Stimulated activated CD4-positive, alpha-beta T cell treated with anti-CD3 and anti-CD28 coated beads, Interleukin-1b, Interleukin-23, amount 100 ng/mL, for 1 hour (primary cell): Measurements from ENCODE around the gene SOX11.

Experiments
- DNase-seq, 2 donors: peaks; one replicate each; pipeline ENCODE4 v3.0.0-alpha.2; 2020; ENCODE audit warnings: low read depth in 2 of 2

SOX11 gene

DNA sequence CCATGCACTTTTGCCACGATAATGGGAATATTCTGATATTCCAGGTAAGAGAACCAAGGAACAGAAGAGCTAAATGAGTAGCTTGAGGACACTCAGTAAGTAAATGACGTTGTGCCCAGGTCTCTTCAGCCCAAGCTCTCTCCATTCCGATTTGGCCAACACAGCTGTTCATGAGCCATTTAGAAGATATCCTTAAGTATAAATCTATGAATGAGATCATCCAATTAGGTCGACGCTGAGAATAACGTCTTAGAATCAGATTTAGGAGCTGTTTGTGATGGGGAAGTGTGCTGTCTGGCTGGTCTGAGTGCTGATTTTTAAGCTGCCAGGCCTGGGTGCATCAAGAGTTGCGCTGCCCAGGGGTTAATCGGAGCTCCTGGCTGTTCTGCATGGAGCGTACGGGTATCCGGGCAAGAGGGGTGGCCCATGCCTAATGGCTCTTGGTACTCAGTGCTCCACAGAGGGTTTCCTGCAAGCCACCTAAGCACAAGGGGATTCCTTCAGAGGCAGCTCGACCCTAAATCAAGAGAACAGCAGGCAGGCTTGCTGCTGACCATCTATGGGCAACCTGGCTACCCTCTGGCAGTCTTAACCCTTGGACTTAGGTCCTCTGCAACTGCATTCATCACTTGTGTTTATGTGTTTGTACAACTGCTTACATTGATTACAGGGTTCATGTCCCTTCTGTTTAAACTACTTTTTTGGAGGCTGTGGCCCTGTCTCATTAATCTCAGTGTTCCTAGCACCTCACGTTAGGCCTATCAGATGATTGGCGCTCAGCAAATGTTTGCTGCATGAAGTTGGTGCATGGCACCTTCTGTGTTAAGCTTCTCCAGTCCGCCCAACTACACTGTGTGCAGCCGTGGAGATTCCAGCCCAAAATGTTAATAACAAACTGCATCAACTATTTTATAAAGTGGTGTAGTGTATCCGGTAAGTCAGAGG lies 31.9 kb downstream of the SOX11 start:
- no peak for DNase-seq

DNA sequence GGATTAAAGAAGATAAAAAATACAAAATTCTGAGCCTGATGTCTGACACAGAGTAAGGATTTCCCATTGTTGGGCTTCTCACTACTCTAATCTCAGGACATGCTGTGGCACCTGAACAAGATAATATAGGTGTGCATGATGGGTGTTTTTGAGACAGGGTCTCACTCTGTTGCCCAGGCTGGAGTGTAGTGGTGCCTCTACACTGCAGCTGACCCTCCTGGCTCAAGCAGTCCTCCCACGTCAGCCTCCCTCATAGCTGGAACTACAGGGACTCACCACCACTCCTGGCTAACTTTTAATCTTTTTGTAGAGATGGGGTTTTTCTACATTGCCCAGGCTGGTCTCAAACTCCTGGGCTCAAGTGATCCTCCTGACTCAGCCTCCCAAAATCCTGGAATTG lies 32.9 kb downstream of the SOX11 start:
- no peak for DNase-seq

DNA sequence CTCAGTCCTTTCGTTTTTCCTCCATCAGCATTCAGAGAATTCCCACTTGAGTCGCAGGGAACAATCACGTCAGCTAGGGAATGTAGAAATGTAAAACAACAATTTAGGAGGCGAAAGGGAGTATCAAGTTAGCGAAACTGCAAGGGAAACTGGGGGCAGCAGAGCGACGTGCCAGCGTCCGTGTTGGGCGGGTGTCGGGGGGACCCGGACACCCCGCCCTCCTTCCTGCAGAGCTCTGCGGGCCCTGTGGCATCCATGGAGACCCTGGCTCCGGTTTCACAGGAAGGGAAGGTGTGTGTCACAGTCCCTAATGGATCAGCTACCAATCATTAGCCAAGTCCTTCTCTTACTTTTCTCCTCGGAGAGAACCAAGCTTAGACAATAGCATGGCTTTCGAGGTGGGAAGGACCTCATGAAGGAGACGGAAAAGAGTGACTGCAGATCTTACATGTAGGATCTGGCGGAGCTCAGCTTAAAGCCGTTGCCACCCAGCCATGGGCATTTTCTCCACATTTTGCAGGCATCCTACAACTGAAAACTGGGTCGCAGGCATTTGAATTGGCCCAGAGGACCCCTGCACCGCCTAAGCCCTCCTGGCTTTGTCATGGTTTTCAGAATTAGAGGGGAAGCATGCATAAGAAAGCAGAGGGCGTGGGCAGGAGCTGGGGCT lies 33.7 kb downstream of the SOX11 start:
- no peak for DNase-seq

DNA sequence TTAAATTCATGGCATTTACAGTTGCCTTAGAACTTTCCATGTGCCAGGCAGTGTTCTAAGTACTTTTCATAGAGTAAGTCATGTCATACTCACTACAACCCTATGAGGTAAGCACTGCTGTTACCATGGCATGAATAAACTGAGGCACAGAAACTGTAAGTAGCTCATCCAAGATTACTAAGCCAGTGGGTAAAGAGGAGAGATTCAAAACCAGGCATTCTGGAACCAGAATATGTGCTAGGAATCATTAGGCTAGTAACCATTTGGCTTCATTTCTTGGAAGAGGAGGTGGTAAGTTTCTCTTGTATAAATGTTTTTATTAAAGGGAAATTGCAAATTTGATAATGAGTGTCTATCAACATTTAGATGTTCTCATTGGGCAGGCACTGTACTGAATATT lies 35.1 kb downstream of the SOX11 start:
- no peak for DNase-seq

DNA sequence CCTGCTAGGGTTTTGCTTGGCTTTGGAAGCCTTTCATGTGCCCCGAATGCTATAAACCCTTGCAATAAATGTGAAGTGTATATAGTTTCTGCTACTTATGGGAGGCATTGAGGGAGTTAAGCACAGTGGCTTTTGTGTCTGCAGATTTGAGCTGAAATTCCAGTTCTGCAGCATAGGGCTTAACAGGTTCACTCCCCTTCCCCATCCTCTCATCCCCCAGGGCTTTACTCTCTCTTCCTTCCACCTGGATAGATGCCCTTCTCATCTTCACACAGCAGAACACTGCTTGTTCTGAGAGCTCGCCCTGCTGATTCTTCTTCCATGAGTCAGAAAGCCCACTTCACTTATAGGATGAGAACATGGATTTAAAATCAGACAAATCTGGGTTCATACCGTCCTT lies 37.2 kb downstream of the SOX11 start:
- DNase-seq = no peak

DNA sequence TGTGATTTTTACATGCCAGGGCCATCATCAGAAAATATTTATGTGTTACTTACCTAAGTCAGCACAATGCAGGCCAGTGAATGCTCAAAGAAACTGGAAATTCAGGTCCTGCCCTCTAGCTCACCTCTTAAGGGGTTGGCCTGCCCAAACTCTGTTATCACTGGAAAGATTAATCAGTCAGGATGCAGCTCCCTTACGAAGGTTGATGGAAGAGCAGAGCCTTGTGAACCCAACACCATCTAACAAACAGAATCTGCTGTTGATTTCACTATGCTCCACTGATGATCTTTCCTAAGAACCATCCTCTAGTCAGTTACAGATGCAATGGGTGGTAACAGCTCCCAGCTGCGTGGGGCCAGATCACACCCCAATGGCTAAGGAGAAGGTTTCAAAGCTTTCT lies 38.2 kb downstream of the SOX11 start:
- no peak for DNase-seq

DNA sequence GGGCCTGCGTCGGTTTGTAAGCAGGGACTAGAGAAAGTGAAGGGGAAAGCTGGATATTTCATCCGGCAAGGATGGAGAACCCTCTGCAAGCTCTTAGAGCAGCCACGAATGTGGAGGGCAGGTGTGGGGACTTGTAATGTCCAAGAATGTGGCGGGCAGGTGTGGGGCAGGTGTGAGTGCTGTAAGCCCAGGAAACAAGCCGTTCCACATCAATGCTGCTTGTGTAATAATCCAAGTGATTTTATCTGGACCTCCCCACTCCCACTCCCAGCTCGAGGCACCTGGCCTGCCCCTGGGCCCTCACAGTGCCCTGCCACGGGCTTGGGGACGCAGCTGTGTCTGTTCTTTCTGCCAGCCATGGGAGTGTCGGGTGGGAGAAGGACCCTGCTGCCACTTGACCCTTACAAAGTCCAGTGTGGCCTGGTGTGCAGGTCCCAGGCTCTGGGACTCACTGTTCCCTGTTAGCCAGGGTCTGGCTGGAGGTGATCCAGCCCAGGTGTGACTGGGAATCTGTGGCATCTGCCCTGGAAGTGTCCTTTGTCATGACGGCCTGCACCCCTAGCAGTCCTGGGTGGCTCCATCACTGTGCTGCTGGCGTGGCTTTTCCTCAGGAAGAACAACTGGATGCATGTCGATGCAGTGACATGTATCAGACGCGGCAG lies 42.8 kb downstream of the SOX11 start:
- DNase-seq = no peak

DNA sequence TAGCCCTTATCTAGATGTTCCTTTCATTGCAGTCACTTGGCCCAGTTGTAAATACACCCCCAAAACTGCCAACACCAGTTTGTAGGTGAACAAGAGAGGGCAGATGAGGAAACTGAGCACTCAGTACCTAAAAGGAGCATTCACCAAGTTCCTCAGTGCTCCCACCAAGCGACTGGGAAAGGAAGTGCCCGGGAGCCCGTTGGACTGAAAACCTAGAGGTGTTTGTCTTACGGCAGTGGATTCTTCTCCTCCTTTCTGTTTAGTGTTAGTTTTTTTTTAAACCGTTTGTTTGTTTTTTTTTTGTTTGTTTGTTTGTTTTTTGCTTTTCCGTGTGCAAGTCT lies 43.3 kb downstream of the SOX11 start:
- no peak for DNase-seq

DNA sequence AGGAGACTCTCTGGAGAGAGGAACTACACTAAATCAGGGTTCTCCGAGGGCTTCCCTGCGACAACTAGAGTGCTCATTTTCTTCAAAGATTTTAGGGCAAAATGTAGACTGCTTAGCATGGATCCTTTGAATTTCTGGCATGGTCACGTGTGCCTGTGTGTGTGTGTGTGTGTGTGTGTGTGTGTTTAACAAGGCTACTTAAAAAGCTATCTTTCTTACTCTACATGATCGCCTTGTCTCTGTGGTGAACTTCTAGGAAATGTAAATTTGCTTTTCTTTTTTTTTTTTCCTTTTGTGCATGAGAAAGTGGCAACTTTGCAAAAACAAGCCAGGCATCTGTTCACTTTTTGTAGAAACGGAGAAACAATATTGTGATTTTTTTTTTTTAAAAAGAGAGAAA lies 43.9 kb downstream of the SOX11 start:
- no peak for DNase-seq

DNA sequence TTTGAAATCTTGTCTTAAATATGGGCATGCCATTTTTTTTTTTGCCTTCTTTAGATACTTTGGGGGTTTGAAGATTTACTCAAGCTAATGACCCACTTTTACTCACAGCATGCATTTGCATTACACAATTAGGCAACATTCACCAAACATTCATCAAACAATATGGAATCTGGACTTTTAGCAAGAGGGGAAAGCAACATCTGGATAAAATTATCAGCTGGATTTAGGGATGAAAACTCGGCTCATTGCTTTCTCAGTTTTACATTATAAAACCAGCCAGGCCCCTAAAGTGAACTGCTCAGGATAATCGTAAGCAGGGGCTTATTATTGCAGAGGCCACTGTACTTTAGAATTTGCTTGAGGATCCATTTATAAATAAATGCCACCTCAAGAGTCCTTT lies 44.7 kb downstream of the SOX11 start:
- no peak for DNase-seq

DNA sequence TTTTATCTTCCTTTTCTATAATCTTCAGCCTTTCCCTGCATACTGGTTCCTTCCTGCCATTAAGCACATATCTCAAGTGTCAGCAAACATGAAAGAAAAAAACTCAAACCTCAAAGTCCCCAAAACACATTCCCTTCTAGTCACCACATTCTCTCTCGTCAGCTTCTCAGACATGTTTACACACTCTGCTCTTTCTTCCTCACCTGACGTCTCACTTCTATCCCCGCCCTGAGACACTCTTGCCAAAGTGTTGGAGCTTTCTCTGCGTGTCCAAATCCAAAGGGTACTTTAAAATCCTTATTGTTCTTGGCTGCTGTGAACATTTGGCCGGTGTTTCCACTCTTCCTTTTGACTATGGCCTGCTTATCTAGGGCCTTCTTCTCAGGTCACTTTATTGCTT lies 47.9 kb downstream of the SOX11 start:
- DNase-seq = no peak

DNA sequence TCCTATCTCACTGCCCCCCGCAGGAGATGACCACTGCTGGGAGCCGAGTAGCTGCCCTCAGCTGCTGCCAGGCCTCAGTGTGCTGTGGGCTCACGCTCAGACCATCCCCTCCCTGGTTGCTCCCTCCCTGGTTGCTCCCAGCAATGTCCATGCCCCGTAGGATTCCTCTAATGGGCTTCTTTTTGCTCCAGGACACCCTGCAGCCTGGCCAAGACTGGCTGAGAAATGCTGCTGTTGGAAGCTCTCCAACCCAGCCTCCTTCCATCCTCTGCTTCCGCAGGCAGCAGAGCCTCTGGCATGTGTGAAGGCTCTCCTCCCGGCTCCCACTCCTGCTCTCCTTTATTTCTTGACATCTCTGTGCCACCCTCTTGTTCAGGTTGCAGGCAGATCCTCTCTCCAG lies 48.6 kb downstream of the SOX11 start:
- no peak for DNase-seq

DNA sequence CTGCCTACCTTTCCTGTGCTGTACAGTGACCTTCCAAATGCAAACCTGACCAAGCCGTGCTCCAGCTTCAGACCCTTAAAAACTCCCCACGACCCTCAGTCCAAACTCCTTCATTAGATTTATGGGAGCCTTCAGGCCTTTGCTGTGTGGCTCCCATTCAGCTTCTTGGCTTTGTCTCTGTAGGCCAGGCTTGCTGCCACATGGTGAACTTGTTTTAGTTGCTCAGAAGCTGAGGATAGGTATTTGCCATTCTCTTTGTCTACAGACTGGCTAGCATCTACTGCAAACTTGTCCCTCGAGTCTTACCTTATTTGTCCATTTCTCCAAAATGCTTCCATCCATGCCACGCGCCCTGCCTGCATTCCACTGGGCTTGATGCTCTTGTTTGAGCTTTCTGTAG lies 49.1 kb downstream of the SOX11 start:
- no peak for DNase-seq

DNA sequence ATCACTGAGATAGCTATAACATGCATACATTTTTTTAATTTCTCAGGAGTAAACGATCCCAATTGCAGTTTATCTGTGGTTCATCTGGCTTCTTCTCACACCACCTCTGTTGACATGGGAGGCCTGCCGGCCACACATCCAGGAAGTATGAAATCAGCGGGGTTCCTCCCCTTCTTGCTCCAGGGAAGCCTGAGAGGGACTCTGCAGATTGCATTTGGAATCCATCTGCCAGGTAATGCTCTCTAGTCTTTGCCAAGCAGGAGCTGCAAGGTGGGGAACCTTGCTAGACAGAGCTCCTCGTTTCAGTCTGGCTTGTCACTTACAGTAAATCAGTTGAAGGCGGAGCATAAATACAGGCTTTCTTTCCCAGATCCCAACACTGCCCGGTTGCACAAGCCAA lies 49.9 kb downstream of the SOX11 start:
- DNase-seq = no peak

DNA sequence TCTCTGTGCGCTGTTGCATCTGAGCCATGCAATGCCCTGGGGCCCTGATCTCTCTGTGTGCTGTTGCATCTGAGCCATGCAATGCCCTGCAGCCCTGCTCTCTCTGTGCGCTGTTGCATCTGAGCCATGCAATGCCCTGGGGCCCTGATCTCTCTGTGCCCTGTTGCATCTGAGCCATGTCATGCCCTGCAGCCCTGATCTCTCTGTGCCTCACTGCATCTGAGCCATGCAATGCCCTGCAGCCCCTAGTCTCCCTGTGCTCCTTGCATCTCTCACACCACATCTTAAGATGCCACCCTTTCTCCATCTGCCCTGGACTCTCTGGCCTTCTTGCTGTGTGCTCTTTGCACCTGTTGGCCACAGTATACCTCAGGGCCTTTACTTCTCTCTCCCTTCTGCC lies 56.2 kb downstream of the SOX11 start:
- no peak for DNase-seq

DNA sequence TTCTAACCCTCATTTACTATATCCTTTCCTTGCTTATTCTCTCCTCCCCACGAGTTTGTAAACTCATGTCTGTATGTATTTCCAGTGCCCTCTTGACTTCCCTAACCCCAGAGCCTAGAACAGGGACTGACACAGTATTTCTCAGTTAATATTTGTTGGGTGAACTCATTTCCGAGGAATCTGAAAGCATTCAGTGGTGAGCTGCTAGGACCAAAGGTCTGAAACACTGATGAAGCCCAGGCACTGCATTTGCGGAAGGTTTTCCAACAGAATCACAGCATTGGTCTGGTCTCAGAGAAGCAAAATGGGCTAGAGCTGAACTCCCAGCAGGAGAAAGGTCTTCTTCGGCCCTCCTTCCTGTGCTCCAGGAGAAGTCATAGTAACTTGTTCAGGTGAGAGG lies 56.8 kb downstream of the SOX11 start:
- DNase-seq = no peak

DNA sequence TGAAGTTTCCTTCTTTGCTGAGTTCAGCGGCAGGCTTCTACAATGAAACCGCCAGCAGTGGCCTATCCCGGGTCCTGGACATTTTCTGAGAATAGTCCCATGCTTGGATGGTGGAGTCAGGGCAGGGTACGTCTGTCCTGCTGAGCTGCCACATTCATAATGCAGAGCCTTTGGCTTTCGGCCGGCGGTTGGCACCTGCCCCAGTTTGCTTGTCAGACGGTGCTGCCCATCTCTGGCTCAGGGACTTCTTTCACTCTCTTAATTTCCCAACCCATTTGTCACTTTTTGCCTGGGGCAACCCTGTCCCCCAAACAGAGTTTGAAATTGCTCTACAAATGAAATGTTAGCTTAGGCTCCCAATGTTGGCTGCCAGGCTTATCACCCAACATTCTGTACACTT lies 57.2 kb downstream of the SOX11 start:
- no peak for DNase-seq
